ENCODE results near the gene B3GNT3.
A peak's percentile ranks its signal among the peaks of the same experiment; 100 is the strongest.

B3GNT3 gene

GRCh38 chr19:17834350-17835181, 39.6 kb downstream of the B3GNT3 start:
- DNase-seq (ENCODE audit: low spot score), result peak; percentile 68

- DNase-seq (ENCODE audit: low spot score), result no peak
Measured at GRCh38 chr19:17835182-17836006, 40.5 kb downstream of the B3GNT3 start.

DNA sequence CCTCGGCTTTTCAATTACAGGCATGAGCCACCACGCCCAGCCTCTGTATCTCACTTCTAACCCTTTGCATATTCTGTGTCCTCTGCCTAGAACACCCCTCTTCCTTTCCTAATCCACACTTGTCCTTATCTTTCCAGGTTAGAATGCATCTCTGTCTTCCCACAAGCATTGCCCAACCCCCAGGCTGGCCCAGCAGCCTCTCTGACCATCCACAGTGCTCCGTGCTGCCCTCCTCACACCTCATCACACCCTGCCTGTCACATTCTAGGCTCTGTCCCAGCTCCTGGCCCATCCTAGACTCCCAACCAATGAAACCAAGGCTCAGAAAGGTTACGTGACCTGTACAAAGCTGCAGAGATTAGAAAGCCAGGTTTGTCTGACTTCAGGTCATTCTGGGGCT, 41.6 kb downstream of the B3GNT3 start:
- DNase-seq (ENCODE audit: low spot score), result no peak

- DNase-seq (ENCODE audit: low spot score), result no peak
Measured at GRCh38 chr19:17837972-17838371, 43.0 kb downstream of the B3GNT3 start.

DNA sequence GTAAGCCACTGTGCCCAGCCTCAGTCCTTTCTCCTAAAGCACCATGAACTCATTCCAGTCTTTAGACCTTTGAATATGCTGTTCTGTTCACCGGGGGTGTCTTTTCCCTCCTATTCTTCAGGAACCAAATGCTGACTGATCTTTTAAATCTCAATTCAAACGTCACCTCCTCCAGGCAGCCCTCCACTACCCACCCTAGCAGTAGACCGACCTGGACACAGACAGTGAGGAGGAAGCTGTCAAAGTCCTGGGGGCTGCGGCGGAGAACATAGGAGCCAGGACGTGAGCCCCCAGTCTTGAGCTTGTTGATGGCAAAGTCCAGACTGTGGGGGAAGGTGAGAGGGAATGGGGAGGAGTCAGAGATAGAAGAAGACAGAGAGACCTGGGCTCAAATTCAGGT, 45.1 kb downstream of the B3GNT3 start:
- no peak for DNase-seq (ENCODE audit: low spot score)

GRCh38 chr19:17841371-17841809, 46.5 kb downstream of the B3GNT3 start:
- no peak for DNase-seq (ENCODE audit: low spot score)

- peak; percentile 98 for DNase-seq (ENCODE audit: low spot score)
Measured at GRCh38 chr19:17841810-17842662, 47.1 kb downstream of the B3GNT3 start.

GRCh38 chr19:17842663-17843291, 47.8 kb downstream of the B3GNT3 start:
- no peak for DNase-seq (ENCODE audit: low spot score)

DNA sequence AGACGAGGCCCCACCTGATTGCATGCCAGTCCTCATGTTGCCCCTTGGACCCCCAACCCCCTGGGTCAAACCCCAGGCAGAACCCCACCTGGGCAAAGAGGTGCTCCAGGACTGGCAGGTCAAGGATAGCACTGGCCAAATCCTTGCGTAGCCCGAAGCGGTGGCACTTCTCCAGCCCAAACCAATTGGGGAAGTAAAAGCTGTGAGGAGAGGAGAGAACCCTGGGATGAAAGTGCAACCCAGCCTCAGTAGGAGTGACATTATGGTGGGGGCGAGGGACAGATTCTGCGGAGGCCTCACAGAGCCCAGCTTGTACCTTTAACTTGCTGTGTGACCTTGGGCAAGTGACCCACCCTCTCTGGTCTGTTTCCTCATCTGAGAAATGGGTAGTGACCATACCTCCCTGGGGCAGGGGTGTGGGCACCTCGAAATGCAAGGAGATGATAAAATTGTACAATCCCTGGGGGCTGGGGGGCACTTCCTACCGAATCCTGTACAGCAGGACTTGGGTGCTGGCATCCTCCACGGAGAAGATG, 48.4 kb downstream of the B3GNT3 start:
- no peak for DNase-seq (ENCODE audit: low spot score)

- no peak for DNase-seq (ENCODE audit: low spot score)
Measured at GRCh38 chr19:17843908-17844490, 49.1 kb downstream of the B3GNT3 start.

- no peak for DNase-seq (ENCODE audit: low spot score)
Measured at GRCh38 chr19:17846146-17846545, 51.2 kb downstream of the B3GNT3 start.

DNA sequence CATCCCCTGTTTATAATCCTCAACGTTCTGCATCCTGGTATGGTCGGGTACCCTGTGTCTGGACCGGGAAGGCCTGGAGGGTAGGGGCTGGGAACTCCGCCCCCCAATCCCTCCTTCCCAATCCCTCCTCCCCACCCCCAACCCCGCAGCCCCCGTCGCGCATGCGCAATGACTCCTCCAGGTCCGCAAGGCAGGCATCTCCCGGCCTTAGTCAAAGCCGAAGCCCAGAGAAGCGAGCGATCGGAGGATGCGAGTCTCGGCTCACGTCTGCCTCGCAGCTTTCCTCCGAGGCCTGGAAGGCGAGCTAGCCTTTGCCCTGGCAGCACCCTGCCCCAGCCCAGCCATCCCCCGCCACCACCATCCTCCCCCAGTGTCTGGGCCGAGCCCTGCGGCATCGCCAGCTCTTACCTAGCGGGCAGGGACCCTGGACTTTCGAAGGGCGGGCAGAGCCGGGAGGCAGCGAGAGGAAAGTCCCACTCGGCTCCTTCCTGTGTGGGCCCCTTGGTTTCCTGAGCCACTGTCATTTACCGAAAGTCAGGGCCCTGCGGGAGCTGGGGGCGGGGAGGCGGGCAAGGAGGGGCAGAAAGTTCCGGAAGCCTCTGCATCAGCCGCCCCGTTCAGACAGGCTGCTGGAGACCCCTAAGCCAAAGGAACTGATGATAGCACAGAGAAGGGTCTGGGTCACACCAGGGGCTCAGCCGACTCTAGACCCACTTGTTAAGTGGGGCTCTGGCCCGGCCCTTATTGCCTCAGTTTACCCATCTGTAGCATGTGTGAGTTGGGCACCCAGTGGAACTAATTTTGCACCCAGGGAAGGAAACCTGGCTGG, 52.8 kb downstream of the B3GNT3 start, which contains the start of gene JAK3:
Gene JAK3, minus strand, starts transcription at position 445 of the 829 bp plus-strand sequence. CDS start 3,565 bp downstream, outside the sequence.
- peak; percentile 93 for DNase-seq (ENCODE audit: low spot score)

DNA sequence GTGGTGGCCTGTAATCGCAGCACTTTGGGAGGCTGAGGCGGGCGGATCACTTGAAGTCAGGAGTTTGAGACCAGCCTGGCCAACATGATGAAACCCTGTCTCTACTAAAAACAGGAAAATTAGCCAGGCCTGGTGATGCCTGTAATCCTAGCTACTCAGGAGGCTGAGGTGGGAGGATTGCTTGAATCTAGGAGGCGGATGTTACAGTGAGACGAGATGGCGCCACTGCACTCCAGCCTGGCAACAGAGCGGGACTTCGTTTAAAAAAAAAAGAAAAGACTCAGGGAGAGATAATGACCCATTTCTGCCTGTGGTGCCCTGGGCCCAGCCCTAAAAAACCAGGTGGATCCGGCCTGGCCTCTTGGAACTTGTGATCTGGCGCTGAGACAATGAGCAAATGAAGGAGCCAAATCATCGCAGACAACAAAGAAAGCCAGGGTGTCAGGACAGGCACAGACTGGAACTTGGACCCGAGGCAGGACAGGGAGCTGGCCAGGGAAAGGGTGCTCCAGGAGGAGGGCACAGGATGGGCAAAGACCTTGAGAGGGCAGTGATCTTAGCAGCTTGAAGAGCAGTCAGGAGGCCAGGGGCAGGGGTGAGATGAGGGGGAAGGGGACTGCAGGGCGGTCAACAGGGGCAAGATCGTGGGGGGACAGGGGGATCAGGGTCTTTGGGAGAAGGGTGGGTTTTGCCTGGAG, 53.8 kb downstream of the B3GNT3 start:
- DNase-seq (ENCODE audit: low spot score), result no peak

DNA sequence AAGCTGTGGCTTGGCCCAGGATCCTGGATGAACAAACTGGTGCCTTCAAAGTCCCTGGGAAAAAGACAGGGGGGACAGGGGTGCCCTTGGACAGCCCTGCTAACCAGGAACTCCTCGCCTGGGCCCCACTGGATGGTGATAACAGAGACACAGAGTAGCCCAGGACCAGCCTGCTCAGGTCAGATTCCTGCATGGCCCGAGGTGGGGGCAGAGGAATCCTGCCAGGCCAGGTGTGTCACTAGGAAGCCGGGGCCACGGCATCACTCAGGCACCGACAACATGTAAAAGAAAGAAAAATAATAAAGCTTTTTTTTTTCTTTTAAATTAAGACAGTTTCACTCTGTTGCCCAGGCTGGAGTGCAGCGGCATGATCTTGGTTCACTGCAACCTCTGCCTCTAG, 59.1 kb downstream of the B3GNT3 start:
- DNase-seq (ENCODE audit: low spot score), result no peak

DNA sequence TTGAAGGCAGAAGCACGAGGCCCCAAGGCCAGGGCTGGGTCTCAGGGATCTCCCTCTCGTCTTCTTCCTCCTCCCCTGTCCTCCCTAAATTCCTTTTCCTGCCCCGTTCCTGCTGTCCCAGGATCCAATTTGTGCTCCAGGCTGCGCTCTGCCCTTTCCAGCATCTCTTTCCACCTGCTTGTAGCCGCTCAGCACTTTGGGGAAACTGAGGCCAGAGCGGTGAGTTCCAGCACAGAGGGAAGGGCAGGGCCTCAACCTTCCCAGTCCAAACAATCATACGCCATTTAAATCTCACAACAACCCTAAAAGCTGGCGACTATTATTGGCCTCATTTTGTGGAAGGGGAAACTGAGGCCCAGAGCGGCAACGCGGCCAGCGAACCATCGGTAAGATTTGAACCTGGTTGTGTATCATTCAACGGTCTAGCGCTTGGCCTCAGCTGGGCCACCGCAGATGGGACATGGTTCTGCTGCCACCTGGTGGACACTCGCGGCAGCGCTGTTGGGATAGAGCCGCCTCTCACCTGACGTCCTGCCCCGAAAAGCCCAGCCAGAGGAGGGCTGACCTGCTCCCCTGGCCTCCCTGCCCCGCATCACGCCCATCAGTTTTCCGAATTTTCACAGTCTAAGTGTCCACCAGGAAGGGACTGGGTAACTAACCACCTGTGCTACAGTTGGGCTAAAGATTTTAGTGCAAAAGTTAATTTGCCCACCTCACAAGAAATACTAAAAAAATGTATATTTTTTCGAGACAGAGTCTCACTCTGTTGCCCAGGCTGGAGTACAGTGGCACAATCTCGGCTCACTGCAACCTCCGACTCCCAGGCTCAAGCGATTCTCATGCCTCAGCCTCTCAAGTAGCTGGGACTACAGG, 60.6 kb downstream of the B3GNT3 start:
- DNase-seq (ENCODE audit: low spot score), result peak; percentile 92

GRCh38 chr19:17859533-17860330, 64.8 kb downstream of the B3GNT3 start, which contains the start of gene RPL18A:
TSS of gene RPL18A (plus strand) at chr19:17859910. CDS start at chr19:17859957, 47 bp downstream.
- DNase-seq (ENCODE audit: low spot score), result peak; percentile 99

DNA sequence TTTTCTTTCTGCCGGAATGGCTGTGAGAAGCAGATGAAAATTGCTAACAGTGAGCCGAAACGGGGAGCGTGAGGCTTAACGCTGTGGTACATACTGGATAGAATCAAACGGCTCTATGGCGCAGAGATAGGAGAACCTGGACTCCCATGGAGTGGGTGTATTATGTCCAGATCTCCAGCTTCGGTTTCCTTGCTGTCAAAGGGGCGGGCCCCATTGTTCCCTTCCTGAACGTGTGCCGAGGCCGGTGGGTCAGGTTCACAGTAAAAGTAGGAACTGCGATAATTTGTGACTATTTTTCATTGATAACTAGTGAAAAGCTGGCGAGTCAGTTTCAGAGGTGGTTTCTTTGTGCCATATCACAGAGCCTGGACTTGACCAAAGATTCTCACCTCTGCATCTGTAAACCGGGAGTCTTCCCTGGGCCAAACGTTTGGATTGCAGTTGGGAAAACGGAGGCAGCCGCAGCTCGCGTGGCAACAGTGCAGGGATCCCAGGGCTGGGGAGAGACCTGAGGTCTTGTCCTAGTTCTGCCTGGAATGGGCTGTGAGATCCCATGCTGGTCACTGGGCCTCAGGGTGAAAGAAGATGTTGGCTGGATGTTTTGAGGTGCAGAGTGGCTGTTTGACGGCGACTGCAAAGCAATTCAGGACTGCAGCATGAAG, 65.5 kb downstream of the B3GNT3 start:
- DNase-seq (ENCODE audit: low spot score), result no peak

All from ecto neural progenitor cell (in vitro differentiated cells).